ENCODE results near the gene SMIM45.
A peak's percentile ranks its signal among the peaks of the same experiment; 100 is the strongest.

The SMIM45 gene

GRCh38 chr22:41909310-41910049, 42.5 kb upstream of the SMIM45 start:
- BruUV-seq (replicated peaks) = no TSS peak
- POLR2A ChIA-PET = no interaction called here
- intact Hi-C loops (cut with micrococcal nuclease; ENCODE audit: unreplicated experiment) = no loop called here
- no peak overlapping the region for H3K27ac ChIP-seq (ENCODE audit: control insufficient read depth, insufficient read depth)
- DNase-seq (ENCODE audit: low read depth, low spot score) = no peak
- RAD21 ChIA-PET (ENCODE audit: unreplicated experiment) = interaction anchor here (1.1 to 2.8 kb wide), 3 partner anchors 14 to 66 kb away, joined by 3 to 9 read pairs (median 3); no protein-coding TSS in a partner anchor
- H3K4me1 ChIP-seq (ENCODE audit: control insufficient read depth, insufficient read depth, low read length) = peaks cover 12% of the 10 kb centered on the region
- no peak overlapping the region for H3K4me3 ChIP-seq
- peak overlapping the region; percentile 68 for H3K4me2 ChIP-seq (ENCODE audit: control insufficient read depth, insufficient read depth)
- no peaks in the 10 kb centered on the region for H3K79me2 ChIP-seq (ENCODE audit: control insufficient read depth, insufficient read depth, low read length)
- H3K9ac ChIP-seq (ENCODE audit: control insufficient read depth, insufficient read depth, low read length) = no peak overlapping the region
- H3K27me3 ChIP-seq (replicated peaks in 1 of 2; ENCODE audit: control insufficient read depth in 2 of 2, insufficient read depth in 2 of 2, low read length in 1 of 2) = peaks cover 4 to 12% of the 10 kb centered on the region in 2 experiments; a peak in 3 of 4 replicates
- in situ Hi-C loops (cut with MboI) = no loop called here
- peak; percentile 7; the same call in 1 of the 3 replicates for ATAC-seq
- H3K36me3 ChIP-seq (ENCODE audit: control insufficient read depth in 2 of 2, insufficient read depth in 2 of 2, low read length in 1 of 2) = peaks cover 6 to 11% of the 10 kb centered on the region in 2 experiments; a peak in 3 of 4 replicates
- FAIRE-seq = no peak
- peaks cover 6% of the 10 kb centered on the region; the same call in 1 of the 2 replicates for H4K20me1 ChIP-seq (ENCODE audit: control insufficient read depth, insufficient read depth)
- 61% methylated on average over 36 of the region's 55 CpGs for WGBS (ENCODE audit: insufficient coverage, insufficient replicate concordance, low lambda C conversion rate, missing lambda C conversion rate)
- no peak overlapping the region for H2AFZ ChIP-seq (ENCODE audit: control insufficient read depth, low read depth, low read length)
- H3K9me3 ChIP-seq (replicated peaks; ENCODE audit: control insufficient read depth, insufficient read depth, low read length) = no peaks in the 10 kb centered on the region
- SMC1A ChIA-PET (ENCODE audit: uncharacterized antibody, unreplicated experiment) = interaction anchor here (2.5 kb wide), 1 partner anchor 30 kb away, joined by 15 read pairs; no protein-coding TSS in a partner anchor
- CTCF ChIA-PET = interaction anchor here (1.2 kb wide), 1 partner anchor 31 kb away, joined by 3 read pairs; no protein-coding TSS in a partner anchor
- no peak for TF ChIP-seq RFX5 (IDR thresholded peaks at IDR 0.05; ENCODE audit: low read depth, low read length)
- no peak for TF ChIP-seq SP1 (IDR thresholded peaks at IDR 0.05; ENCODE audit: low read depth, low read length)
- TF ChIP-seq RAD21 (IDR thresholded peaks at IDR 0.05; ENCODE audit: insufficient read depth, low read depth, low read length) = no peak
- TF ChIP-seq CEBPB (IDR thresholded peaks at IDR 0.05; ENCODE audit: borderline replicate concordance in 1 of 2, low read depth in 2 of 2, low read length in 2 of 2) = no peak
- TF ChIP-seq ZZZ3 (IDR thresholded peaks at IDR 0.05; ENCODE audit: control insufficient read depth, insufficient read length, low read depth) = no peak
